GM12878 (cell line): ENCODE data around the gene SLC6A12. TPM values are rescaled to one million over a fixed set of nuclear protein-coding genes. Genes with fewer than 3 reads are reported as not detected.

Experiments used
- ATAC-seq: fragments of 200-7000 bp; cut with Tn5 transposase; 3 replicates; pipeline ENCODE4 v1.9.1; 2020; ENCODE audit warnings: mild to moderate bottlenecking, moderate library complexity
- BruUV-seq: library from RNA; stranded (reverse); fragments of 400-500 nt; replicated peaks from 2 replicates; lab custom pipeline; 2021; lab: Mats Ljungman, UMichigan
- CTCF ChIA-PET: fragments of 300-600 bp; sonication (Branson Sonifier 250); formaldehyde crosslinking; extraction: SDS; loops from one replicate; lab custom pipeline; 2021; ENCODE audit warnings: inconsistent platforms; lab: Yijun Ruan, JAX
- POLR2A ChIA-PET: fragments of 350-600 bp; formaldehyde crosslinking; extraction: SDS; loops from one replicate; lab custom pipeline; 2021; ENCODE audit warnings: inconsistent platforms; lab: Charles Lee
- RAD21 ChIA-PET: fragments of 300-600 bp; sonication (Branson Sonifier 250); formaldehyde crosslinking; loops from one replicate; lab custom pipeline; 2023; ENCODE audit warnings: antibody characterized with exemption; ENCODE audit not compliant: unreplicated experiment; lab: Charles Lee
- SMC1A ChIA-PET: fragments of 300-600 bp; sonication (Branson Sonifier 250); formaldehyde crosslinking; loops from one replicate; lab custom pipeline; 2023; ENCODE audit not compliant: unreplicated experiment, uncharacterized antibody; lab: Charles Lee
- DNase-seq: peaks from one replicate; pipeline ENCODE4 v3.0.0-alpha.2; 2011; ENCODE audit warnings: low read depth, low spot score
- FAIRE-seq: peaks from 3 replicates; lab custom pipeline; 2011; peaks lifted over from hg19 to GRCh38; lab: Jason Lieb, UNC
- H2AFZ ChIP-seq: 2 replicates; pipeline ENCODE4 v1.6.0; 2011; ENCODE audit warnings: low read depth, low read length, control low read depth; ENCODE audit not compliant: control insufficient read depth
- H3K27ac ChIP-seq: 2 replicates; pipeline ENCODE4 v1.5.1; 2011; ENCODE audit warnings: control low read depth; ENCODE audit not compliant: control insufficient read depth, insufficient read depth
- H3K27me3 ChIP-seq, 2 experiments: replicated peaks in 1 of 2; 2 replicates each; pipeline versions ENCODE4 v1.6.0 to v1.6.1; 2011; ENCODE audit warnings: low read length in 1 of 2; ENCODE audit not compliant: control insufficient read depth in 2 of 2, insufficient read depth in 2 of 2
- H3K36me3 ChIP-seq, 2 experiments: 2 replicates each; pipeline ENCODE4 v1.5.1; 2011; ENCODE audit warnings: low read length in 1 of 2; ENCODE audit not compliant: control insufficient read depth in 2 of 2, insufficient read depth in 2 of 2
- H3K4me1 ChIP-seq: 2 replicates; pipeline ENCODE4 v1.6.1; 2011; ENCODE audit warnings: mild to moderate bottlenecking, low read length, moderate library complexity, mixed read lengths; ENCODE audit not compliant: control insufficient read depth, insufficient read depth
- H3K4me2 ChIP-seq: 2 replicates; pipeline ENCODE4 v1.6.0; 2011; ENCODE audit warnings: control low read depth; ENCODE audit not compliant: control insufficient read depth, insufficient read depth
- H3K4me3 ChIP-seq: fragments of 200-600 bp; sonication (generic); 2 replicates; pipeline ENCODE4 v1.5.1; 2016
- H3K79me2 ChIP-seq: 2 replicates; pipeline ENCODE4 v1.6.0; 2011; ENCODE audit warnings: low read length; ENCODE audit not compliant: control insufficient read depth, insufficient read depth
- H3K9ac ChIP-seq: 2 replicates; pipeline ENCODE4 v1.8.0; 2011; ENCODE audit warnings: low read length, control low read depth, mixed read lengths; ENCODE audit not compliant: control insufficient read depth, insufficient read depth
- H3K9me3 ChIP-seq: replicated peaks from 3 replicates; pipeline ENCODE4 v1.5.1; 2011; ENCODE audit warnings: mild to moderate bottlenecking, low read length; ENCODE audit not compliant: control insufficient read depth, insufficient read depth
- H4K20me1 ChIP-seq: 2 replicates; pipeline ENCODE4 v1.6.0; 2011; ENCODE audit not compliant: control insufficient read depth, insufficient read depth
- GATAD2B ChIP-seq: fragments of 450-650 bp; conservative IDR thresholded peaks from 2 replicates; pipeline ENCODE4 v1.6.1; 2017; ENCODE audit warnings: low read depth, mild to moderate bottlenecking, moderate library complexity
- MEF2A ChIP-seq: IDR thresholded peaks from 2 replicates; pipeline ENCODE4 v1.6.1; 2011; ENCODE audit warnings: low read depth, mild to moderate bottlenecking, low read length, moderate library complexity; ENCODE audit not compliant: insufficient read depth
- NFYB ChIP-seq: IDR thresholded peaks from 2 replicates; pipeline ENCODE4 v1.6.1; 2011; ENCODE audit warnings: low read depth, mild to moderate bottlenecking, low read length, improper control_type of control experiment, moderate library complexity; ENCODE audit not compliant: insufficient read depth
- PKNOX1 ChIP-seq: fragments of 450-650 bp; IDR thresholded peaks from 2 replicates; pipeline ENCODE4 v1.6.1; 2016; ENCODE audit warnings: mild to moderate bottlenecking
- PML ChIP-seq: IDR thresholded peaks from 2 replicates; pipeline ENCODE4 v1.6.1; 2012; ENCODE audit warnings: low read length, inconsistent platforms
- RAD51 ChIP-seq: fragments of 450-650 bp; IDR thresholded peaks from 2 replicates; pipeline ENCODE4 v1.6.1; 2016; ENCODE audit warnings: moderate library complexity, mild to moderate bottlenecking, inconsistent platforms
- STAT3 ChIP-seq: IDR thresholded peaks from 2 replicates; pipeline ENCODE4 v1.6.1; 2011; ENCODE audit warnings: low read depth, low read length, improper control_type of control experiment
- USF1 ChIP-seq: IDR thresholded peaks from 2 replicates; pipeline ENCODE4 v1.6.1; 2011; ENCODE audit warnings: borderline replicate concordance, low read depth, mild to moderate bottlenecking, moderate library complexity, mixed read lengths, low read length; ENCODE audit not compliant: insufficient read depth; ENCODE audit errors: extremely low read length
- YY1 ChIP-seq: IDR thresholded peaks from 2 replicates; pipeline ENCODE4 v1.6.1; 2011; ENCODE audit warnings: low read depth, mild to moderate bottlenecking, low read length
- ZNF592 ChIP-seq: fragments of 450-650 bp; IDR thresholded peaks from 2 replicates; pipeline ENCODE4 v1.6.1; 2017; ENCODE audit warnings: mild to moderate bottlenecking, moderate library complexity
- ZNF687 ChIP-seq: fragments of 450-650 bp; IDR thresholded peaks from 2 replicates; pipeline ENCODE4 v1.6.1; 2017; ENCODE audit warnings: mild to moderate bottlenecking, moderate library complexity
- WGBS: methylation state at CpG from one replicate; pipeline ENCODE4 v1.1.6; 2016; ENCODE audit warnings: low lambda C conversion rate; ENCODE audit not compliant: insufficient replicate concordance, insufficient coverage; ENCODE audit errors: missing lambda C conversion rate; 5-methylcytosine and 5-hydroxymethylcytosine counted together
- in situ Hi-C: fragments of 300-500 bp; cut with MboI; formaldehyde crosslinking; loops from 9 replicates; pipeline ENCODE4 v1.14.3; 2018; ENCODE audit warnings: mixed read lengths
- intact Hi-C: fragments of 100-400 bp; cut with micrococcal nuclease; formaldehyde crosslinking; loops from one replicate; pipeline ENCODE4 v1.14.2; 2022; ENCODE audit not compliant: unreplicated experiment
- polyA plus RNA-seq, 11 experiments: library from polyadenylated mRNA; depleted of rRNA in 4 of 11; unstranded in 6 of 11; stranded (reverse) in 5 of 11; fragments of >200 nt; fragmentation: Nextera tagmentation in 4 of 11; fragmentation: Illumina TruSeq in 1 of 11; extraction: Ambion mirVana in 4 of 11; extraction: Trizol in 1 of 11; gene quantifications; 1 replicate in 1 of 11; 2 replicates in 10 of 11; pipeline versions ENCODE4 v1.2.1 to v1.2.3, GENCODE V29; 2011 to 2016; ENCODE audit warnings: inconsistent platforms in 2 of 11, missing spikeins in 2 of 11, low read depth in 1 of 11
- total RNA-seq, 4 experiments: library from RNA; depleted of rRNA in 3 of 4; stranded (reverse); fragments of >200 nt in 3 of 4; fragmentation: Illumina TruSeq in 1 of 4; extraction: Trizol in 1 of 4; gene quantifications; 2 replicates each; pipeline versions ENCODE4 v1.2.1 to v1.2.3, GENCODE V29; 2013 to 2021

Gene SLC6A12
- total and polyA plus RNA-seq, 10 of the 15 experiments (the other 5 are each of a cell fraction or from before 2014, with no cell fraction given): 0.06 to 0.11 (median 0.07) TPM; not detected in 7

- no TSS peak for BruUV-seq
- Histone ChIP-seq H3K27ac (no peak overlapping the region), H3K79me2 (no peaks in the 10 kb centered on the region), H3K27me3 (no peaks in the 10 kb centered on the region; a peak in 3 of 4 replicates)
- no peak for DNase-seq
- ChIA-PET POLR2A (no interaction called here), SMC1A (no interaction called here)
- intact Hi-C loops: no loop called here
- TF ChIP-seq YY1 (no peak), NFYB (no peak), PKNOX1 (no peak), RAD51 (no peak), STAT3 (no peak), USF1 (no peak), PML (no peak), ZNF687 (no peak), GATAD2B (no peak), MEF2A (no peak), ZNF592 (no peak)
- TF ChIP-seq, all 136 proteins: peak for 0
- Histone ChIP-seq H3K36me3 (no peaks in the 10 kb centered on the region), H4K20me1 (no peaks in the 10 kb centered on the region), H3K4me2 (no peak overlapping the region), H3K4me1 (peaks cover 8% of the 10 kb centered on the region), H3K9me3 (no peaks in the 10 kb centered on the region), H2AFZ (no peak overlapping the region), H3K4me3 (no peak overlapping the region), H3K9ac (no peak overlapping the region)
- WGBS: 59% methylated on average over 12 of the region's 12 CpGs
- in situ Hi-C loops: no loop called here
- ChIA-PET RAD21 (no interaction called here), CTCF (no interaction called here)
- FAIRE-seq: no peak
- ATAC-seq: no peak
These were observed 45.9 kb downstream of the SLC6A12 start for GRCh38 chr12:167959-168600.
